M059J (cell line): ENCODE measurements around the gene SEC14L3. TPM values are rescaled to one million over a fixed set of nuclear protein-coding genes. Genes with fewer than 3 reads are reported as not detected.

ENCODE experiments used
- DNase-seq: peaks from one replicate; pipeline ENCODE4 v3.0.0-alpha.2; 2012; ENCODE audit warnings: low read depth
- total RNA-seq: library from RNA; depleted of rRNA; stranded (reverse); fragments of >200 nt; shearing (Covaris generic); gene quantifications from 2 replicates; pipeline ENCODE4 v1.2.3, GENCODE V29; 2014

SEC14L3 gene
- total RNA-seq, 1 experiment from 2014 or later, result not detected

GRCh38 chr22:30444632-30445437, 27.0 kb downstream of the SEC14L3 start:
- peak; percentile 32 for DNase-seq

DNA sequence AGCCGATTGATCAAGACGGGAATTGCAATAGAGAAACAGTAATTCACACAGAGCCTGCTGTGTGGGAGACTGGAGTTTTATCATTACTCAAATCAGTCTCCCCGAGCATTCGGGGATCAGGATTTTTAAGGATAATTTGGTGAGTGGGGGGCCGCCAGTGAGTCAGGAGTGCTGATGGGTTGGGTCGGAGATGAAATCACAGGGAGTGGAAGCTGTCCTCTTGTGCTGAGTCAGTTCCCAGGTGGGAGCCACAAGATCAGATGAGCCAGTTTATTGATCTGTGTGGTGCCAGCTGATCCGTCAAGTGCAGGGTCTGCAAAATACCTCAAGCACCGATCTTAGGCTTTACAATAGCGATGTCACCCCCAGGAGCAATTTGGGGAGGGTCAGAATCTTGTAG, 30.7 kb downstream of the SEC14L3 start:
- no peak for DNase-seq

GRCh38 chr22:30439836-30440235, 32.0 kb downstream of the SEC14L3 start:
- DNase-seq, result no peak

- DNase-seq, result no peak
These were observed 32.6 kb downstream of the SEC14L3 start for GRCh38 chr22:30439226-30439625.

DNA sequence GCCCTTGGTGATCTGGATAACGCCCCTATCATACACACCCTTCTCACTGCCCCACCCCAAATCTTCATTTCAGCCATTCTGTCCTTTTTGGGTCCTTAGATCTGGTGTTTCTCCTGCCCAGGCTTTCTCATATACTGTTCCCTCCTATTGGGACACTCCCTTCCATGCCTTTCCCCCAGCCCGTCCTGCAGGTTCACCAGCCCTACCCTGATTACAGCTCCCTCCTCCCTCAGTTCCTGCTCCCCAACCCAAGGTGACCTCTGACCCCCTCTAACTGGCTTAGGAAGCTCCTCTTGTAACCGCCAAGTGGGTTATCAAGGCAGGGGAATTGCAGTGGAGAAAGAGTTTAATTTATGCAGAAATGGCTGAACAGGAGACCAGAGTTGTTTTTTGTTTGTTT, 33.3 kb downstream of the SEC14L3 start:
- no peak for DNase-seq

- no peak for DNase-seq
These were observed 35.6 kb downstream of the SEC14L3 start for GRCh38 chr22:30436196-30436595.

DNA sequence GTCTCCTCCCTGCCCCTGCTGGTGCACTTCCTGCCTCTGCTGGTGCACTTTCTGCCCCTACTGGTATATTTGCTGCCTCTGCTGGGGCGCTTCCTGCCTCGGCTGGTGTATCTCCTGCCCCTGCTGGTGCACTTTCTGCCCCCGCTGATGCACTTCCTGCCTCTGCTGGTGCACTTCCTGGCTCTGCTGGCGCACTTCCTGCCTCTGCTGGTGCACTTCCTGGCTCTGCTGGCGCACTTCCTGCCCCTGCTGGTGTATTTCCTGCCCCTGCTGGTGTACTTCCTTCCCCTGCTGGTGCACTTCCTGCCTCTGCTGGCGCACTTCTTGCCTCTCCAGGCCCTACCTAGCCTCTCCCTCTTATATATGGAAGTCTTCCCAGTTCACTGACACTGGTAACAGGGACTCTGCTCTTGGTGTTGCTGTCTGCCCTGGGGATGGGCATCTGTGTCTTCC, 36.1 kb downstream of the SEC14L3 start:
- DNase-seq, result no peak

DNA sequence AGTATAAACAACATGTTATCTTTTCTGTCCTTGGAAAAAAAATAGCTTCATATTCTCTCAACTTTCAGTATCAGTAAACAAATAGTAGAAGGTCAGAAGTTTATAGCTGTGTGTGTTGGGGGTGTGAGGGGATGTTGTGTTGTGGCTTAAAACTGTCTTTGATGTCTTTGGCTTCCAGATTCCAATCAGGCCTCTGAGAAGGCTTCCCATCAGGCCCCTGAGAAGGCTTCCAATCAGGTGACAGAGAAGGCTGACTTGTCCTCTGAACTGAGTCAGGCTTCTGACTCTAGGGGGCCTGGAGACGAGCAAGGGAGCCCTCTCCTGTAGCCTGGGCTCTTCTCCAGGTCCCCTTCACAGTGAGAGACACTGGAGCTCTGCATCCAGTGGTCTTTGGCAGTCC, 37.0 kb downstream of the SEC14L3 start:
- DNase-seq, result no peak

GRCh38 chr22:30433773-30434172, 38.0 kb downstream of the SEC14L3 start:
- DNase-seq, result no peak

DNA sequence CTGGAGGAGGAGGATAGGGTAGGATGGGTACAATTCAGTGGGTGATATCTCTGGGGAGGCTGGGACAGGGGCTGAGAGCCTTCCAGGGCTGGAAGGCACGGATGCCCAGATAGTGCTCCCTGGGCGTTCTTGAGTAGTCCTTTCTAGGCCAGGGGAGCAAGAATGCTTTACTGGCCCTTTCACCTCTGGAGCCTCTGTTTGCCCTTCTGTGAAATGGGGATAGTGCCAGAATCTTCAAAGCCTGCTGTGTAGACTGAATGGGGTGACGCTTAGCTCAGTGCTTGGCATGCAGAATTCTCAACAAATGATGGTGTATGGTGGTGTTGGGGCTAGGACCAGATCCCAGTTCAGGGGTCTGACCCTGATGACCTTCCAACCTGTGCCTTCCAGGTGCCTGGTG, 38.6 kb downstream of the SEC14L3 start:
- no peak for DNase-seq

GRCh38 chr22:30432520-30432919, 39.3 kb downstream of the SEC14L3 start:
- no peak for DNase-seq

DNA sequence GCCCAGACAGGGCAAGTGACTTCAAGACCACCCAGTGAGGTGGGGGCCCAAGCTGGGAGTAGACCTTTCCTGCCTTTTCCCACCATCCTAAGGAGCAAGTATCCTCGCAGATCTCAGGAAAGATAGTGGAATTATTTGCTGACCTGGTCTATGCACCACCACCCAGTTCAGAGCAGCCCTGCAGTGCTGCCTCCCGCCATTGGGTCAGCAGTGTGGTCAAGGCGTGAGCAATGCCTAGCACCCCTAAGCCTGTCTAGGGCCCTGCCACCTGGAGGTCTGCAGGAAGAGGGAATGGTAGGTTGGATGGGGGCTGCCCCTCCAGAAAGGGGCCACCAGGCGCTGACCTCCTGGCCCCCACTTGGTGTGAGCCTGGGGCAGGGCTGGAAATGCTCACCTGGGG, 39.7 kb downstream of the SEC14L3 start:
- no peak for DNase-seq

GRCh38 chr22:30430933-30431332, 40.9 kb downstream of the SEC14L3 start:
- no peak for DNase-seq

GRCh38 chr22:30429887-30430286, 41.9 kb downstream of the SEC14L3 start:
- DNase-seq, result no peak

- no peak for DNase-seq
These were observed 43.9 kb downstream of the SEC14L3 start for GRCh38 chr22:30427871-30428270.

- peak; percentile 67 for DNase-seq
These were observed 45.1 kb downstream of the SEC14L3 start for GRCh38 chr22:30426388-30427353.

GRCh38 chr22:30425616-30426387, 46.0 kb downstream of the SEC14L3 start, which contains the start of gene MTFP1:
Gene MTFP1 (plus strand): TSS chr22:30425768. CDS start chr22:30425880, 112 bp downstream.
- peak; percentile 60 for DNase-seq

GRCh38 chr22:30425327-30425615, 46.5 kb downstream of the SEC14L3 start:
- DNase-seq, result no peak

GRCh38 chr22:30424534-30425326, 47.1 kb downstream of the SEC14L3 start:
- peak; percentile 32 for DNase-seq

GRCh38 chr22:30423959-30424533, 47.8 kb downstream of the SEC14L3 start:
- peak; percentile 98 for DNase-seq
